Measurements from ENCODE around the gene RASGRP3.
"Not testable (repeated sequence)": the region's sequence is repeated elsewhere in the genome, so short reads cannot be mapped to it uniquely, and the experiment has no call there.

The RASGRP3 gene

DNA sequence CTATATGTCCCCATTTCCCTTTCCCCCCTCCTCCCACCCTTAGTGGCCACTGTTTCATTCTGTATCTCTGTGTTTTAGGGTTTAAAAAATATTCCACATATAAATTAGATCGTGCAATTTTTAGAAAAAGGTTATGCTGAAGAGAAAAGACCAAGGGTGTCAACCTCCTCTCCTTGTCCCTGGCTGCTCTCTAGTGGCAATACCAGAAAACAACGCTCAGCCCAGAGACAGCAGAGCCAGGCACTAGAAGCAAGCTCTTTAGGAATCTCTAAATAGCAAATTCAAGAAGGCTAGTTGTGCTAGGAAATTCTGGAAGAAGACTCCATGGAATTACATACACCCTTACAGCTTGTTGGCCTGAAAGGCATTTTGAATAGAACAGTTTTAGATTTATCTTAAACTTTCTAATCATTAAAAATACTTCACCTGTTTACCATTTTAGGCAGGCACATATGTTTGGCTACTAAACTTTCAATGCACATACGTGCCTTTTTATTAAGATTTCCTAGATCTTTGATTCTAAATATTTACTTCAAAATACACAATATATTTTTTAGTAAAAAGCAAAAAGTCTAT lies 35.1 kb upstream of the RASGRP3 start:
- Histone ChIP-seq H3K9ac (ENCODE audit: low read length) (no peak overlapping the region), H3K4me1 (ENCODE audit: control insufficient read depth, insufficient read depth, low read length) (no peaks in the 10 kb centered on the region), H3K27ac (ENCODE audit: low read depth, low read length) (no peak overlapping the region), H3K27me3 (ENCODE audit: control insufficient read depth, insufficient read depth, low read length) (no peaks in the 10 kb centered on the region), H3K4me3 (ENCODE audit: low read depth, low read length) (no peak overlapping the region), H3K36me3 (ENCODE audit: control insufficient read depth, insufficient read depth, low read length) (no peaks in the 10 kb centered on the region), H3K9me3 (ENCODE audit: control insufficient read depth, insufficient read depth, low read depth, low read length) (no peaks in the 10 kb centered on the region)

DNA sequence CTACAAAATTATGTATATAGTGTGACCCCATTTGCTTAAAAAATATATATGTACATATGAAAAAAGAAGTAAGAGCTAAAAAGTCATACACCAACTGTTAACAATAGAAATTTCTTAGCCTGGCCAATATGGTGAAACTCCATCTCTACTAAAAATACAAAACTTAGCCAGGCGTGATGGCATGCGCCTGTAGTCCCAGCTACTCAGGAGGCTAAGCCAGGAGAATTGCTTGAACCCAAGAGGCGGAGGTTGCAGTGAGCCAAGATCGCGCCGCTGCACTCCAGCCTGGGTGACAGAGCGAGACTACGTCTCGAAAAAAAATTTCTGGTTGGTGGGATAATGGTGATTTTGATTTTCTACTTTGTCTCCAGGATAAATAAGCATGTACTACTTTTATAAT lies 34.4 kb upstream of the RASGRP3 start:
- not testable (repeated sequence) for H3K36me3 ChIP-seq (ENCODE audit: control insufficient read depth, insufficient read depth, low read length); H3K4me1 ChIP-seq (ENCODE audit: control insufficient read depth, insufficient read depth, low read length); H3K9ac ChIP-seq (ENCODE audit: low read length); H3K4me3 ChIP-seq (ENCODE audit: low read depth, low read length); H3K9me3 ChIP-seq (ENCODE audit: control insufficient read depth, insufficient read depth, low read depth, low read length); H3K27me3 ChIP-seq (ENCODE audit: control insufficient read depth, insufficient read depth, low read length); H3K27ac ChIP-seq (ENCODE audit: low read depth, low read length)

DNA sequence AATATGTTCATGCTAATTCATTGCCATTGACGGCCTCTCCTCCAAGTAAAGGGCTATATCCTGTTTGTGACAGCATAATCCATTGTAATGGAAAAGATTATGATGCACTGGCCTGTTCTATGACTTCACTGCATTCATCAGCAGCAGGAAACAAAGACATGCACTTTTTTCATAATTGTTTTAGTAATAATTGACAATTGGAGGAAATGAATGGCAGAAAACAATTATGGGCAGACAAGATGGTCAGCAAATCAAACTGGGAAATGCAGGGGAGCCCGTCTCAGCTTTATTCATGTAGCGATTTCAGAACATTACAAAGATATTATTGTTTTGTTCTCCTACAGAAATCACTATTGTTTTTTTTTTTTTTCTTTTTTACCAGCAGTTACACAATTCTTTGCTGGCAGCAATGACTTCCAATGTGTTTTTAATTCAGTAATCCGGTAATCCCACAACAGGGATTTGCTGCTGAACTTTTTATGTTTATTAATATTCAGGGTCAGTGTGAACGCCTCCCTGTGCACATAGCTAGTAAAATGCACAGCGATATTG lies 33.8 kb upstream of the RASGRP3 start:
- H3K9me3 ChIP-seq (ENCODE audit: control insufficient read depth, insufficient read depth, low read depth, low read length), result no peaks in the 10 kb centered on the region
- no peaks in the 10 kb centered on the region for H3K36me3 ChIP-seq (ENCODE audit: control insufficient read depth, insufficient read depth, low read length)
- no peak overlapping the region for H3K27ac ChIP-seq (ENCODE audit: low read depth, low read length)
- no peaks in the 10 kb centered on the region for H3K4me1 ChIP-seq (ENCODE audit: control insufficient read depth, insufficient read depth, low read length)
- H3K9ac ChIP-seq (ENCODE audit: low read length), result no peak overlapping the region
- H3K4me3 ChIP-seq (ENCODE audit: low read depth, low read length), result no peak overlapping the region
- no peaks in the 10 kb centered on the region for H3K27me3 ChIP-seq (ENCODE audit: control insufficient read depth, insufficient read depth, low read length)

DNA sequence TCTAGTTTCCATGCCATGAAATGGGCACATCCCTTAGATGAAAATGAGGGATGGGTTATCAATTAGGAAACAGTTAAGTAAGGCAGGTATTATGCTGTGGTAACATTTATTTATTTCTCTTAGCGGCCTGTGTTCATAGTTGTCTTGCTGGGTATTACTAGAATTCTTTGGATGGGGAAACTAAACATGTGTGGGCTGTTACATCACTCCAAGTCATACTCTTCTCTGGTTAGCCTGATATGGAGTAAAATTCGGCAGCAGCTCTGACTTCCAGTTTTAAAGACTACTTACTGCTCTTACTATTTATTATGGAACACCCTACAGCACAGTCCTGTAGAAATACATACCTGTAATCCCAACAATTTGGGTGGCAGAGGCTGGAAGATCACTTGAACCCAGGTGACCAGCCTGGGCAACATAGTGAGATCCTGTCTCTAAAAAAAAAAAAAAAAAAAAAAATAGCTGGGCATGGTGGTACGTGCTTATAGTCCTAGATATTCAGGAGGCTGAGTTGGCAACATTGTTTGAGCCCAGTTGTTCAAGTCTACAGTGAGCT lies 33.1 kb upstream of the RASGRP3 start:
- no peak overlapping the region for H3K27ac ChIP-seq (ENCODE audit: low read depth, low read length)
- no peaks in the 10 kb centered on the region for H3K36me3 ChIP-seq (ENCODE audit: control insufficient read depth, insufficient read depth, low read length)
- no peaks in the 10 kb centered on the region for H3K4me1 ChIP-seq (ENCODE audit: control insufficient read depth, insufficient read depth, low read length)
- no peaks in the 10 kb centered on the region for H3K9me3 ChIP-seq (ENCODE audit: control insufficient read depth, insufficient read depth, low read depth, low read length)
- no peak overlapping the region for H3K4me3 ChIP-seq (ENCODE audit: low read depth, low read length)
- no peaks in the 10 kb centered on the region for H3K27me3 ChIP-seq (ENCODE audit: control insufficient read depth, insufficient read depth, low read length)
- no peak overlapping the region for H3K9ac ChIP-seq (ENCODE audit: low read length)

DNA sequence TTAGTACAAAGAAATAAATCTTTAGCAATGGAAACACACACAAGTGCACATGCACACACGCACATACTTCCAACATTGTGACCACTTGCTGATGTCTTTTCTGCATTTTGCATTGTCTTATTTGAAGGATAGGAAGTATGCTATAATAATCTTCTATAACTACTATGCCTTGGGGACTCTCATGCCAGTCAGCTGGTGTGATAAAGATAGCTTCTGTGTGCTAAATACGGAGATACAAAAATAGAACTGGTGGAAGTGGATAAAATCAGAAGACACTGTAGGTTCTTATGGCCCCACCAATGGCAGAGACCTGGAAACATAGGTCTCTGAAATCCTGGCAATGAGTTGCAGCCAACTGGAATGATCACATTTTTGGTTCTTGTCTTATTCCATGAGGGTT lies 31.5 kb upstream of the RASGRP3 start:
- no peaks in the 10 kb centered on the region for H3K9me3 ChIP-seq (ENCODE audit: control insufficient read depth, insufficient read depth, low read depth, low read length)
- no peaks in the 10 kb centered on the region for H3K4me1 ChIP-seq (ENCODE audit: control insufficient read depth, insufficient read depth, low read length)
- no peaks in the 10 kb centered on the region for H3K27me3 ChIP-seq (ENCODE audit: control insufficient read depth, insufficient read depth, low read length)
- H3K27ac ChIP-seq (ENCODE audit: low read depth, low read length), result no peak overlapping the region
- H3K9ac ChIP-seq (ENCODE audit: low read length), result no peak overlapping the region
- H3K4me3 ChIP-seq (ENCODE audit: low read depth, low read length), result no peak overlapping the region
- H3K36me3 ChIP-seq (ENCODE audit: control insufficient read depth, insufficient read depth, low read length), result no peaks in the 10 kb centered on the region

DNA sequence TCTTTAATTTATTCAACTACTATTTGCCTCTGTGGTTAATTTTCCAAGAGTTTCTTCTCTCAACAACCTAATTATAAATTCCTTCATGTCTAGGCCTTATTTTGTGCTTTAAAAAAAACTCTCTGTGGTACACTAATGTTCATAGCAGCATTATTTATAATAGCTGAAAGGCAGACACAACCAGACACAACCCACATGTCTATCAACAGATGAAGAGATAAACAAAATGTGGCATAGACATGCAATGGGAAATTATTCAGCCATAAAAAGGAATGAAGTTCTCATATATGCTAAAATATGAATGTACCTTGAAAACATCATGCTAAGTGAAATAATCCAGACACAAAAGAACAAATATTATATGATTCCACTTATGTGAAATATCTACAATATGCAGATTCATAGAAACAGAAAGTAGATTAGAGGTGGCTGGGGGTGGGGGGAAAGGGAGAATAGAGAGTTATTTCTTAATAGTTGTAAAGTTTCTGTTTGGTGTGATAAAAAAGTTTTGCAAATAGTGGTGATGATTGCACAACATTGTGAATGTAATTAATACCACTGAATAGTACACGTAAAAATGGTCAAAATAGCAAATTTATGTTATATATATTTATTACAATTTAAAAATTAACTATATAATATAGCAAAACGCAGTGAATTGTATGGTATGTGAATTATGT lies 28.1 kb upstream of the RASGRP3 start:
- H3K36me3 ChIP-seq (ENCODE audit: control insufficient read depth, insufficient read depth, low read length), result no peaks in the 10 kb centered on the region
- H3K27me3 ChIP-seq (ENCODE audit: control insufficient read depth, insufficient read depth, low read length), result no peaks in the 10 kb centered on the region
- no peak overlapping the region for H3K27ac ChIP-seq (ENCODE audit: low read depth, low read length)
- 0 out of 2 replicates have a peak, but pooled peaks cover 3% of the 10 kb centered on the region for H3K9me3 ChIP-seq (ENCODE audit: control insufficient read depth, insufficient read depth, low read depth, low read length)
- H3K4me3 ChIP-seq (ENCODE audit: low read depth, low read length), result no peak overlapping the region
- H3K4me1 ChIP-seq (ENCODE audit: control insufficient read depth, insufficient read depth, low read length), result no peaks in the 10 kb centered on the region
- H3K9ac ChIP-seq (ENCODE audit: low read length), result no peak overlapping the region

DNA sequence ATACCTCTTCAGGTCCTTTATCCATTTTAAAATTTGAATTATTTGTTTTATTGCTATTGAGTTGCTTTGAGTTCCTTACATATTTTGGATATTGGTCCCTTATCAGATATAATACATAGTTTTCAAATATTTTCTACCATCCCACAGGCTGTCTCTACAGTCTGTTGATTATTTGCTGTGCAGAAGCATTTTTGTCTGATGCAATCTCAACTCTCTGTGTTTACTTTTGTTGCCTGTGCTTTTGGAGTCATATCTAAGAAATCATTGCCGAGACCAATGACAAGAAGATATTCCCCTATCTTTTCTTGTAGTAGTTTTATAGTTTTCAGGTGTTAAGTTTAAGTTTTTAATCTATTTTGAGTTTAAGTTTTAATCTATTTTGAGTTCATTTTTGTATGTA lies 25.2 kb upstream of the RASGRP3 start:
- Histone ChIP-seq H3K36me3 (ENCODE audit: control insufficient read depth, insufficient read depth, low read length) (no peaks in the 10 kb centered on the region), H3K4me3 (ENCODE audit: low read depth, low read length) (no peak overlapping the region), H3K9ac (ENCODE audit: low read length) (no peak overlapping the region), H3K4me1 (ENCODE audit: control insufficient read depth, insufficient read depth, low read length) (no peaks in the 10 kb centered on the region), H3K27me3 (ENCODE audit: control insufficient read depth, insufficient read depth, low read length) (no peaks in the 10 kb centered on the region), H3K9me3 (ENCODE audit: control insufficient read depth, insufficient read depth, low read depth, low read length) (peaks cover 6% of the 10 kb centered on the region; the same call in 1 of the 2 replicates), H3K27ac (ENCODE audit: low read depth, low read length) (no peak overlapping the region)

DNA sequence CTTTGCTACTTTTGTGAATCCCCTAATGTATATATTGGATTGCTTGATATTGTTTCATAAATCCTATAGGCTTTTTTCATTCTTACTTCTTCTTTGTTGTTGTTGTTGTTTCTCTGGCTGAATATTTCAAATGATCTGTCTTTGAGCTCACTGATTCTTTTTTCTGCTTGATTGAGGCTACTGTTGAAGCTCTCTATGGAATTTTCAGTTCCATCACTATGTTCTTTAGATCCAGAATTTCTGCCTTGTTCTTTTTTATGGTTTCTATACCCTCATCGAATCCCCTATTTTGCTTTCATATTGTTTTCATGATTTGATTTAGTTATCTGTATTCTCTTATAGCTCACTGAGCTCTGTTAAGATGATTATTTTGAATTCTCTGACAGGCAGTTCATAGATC lies 24.6 kb upstream of the RASGRP3 start:
- no peak overlapping the region for H3K9ac ChIP-seq (ENCODE audit: low read length)
- H3K36me3 ChIP-seq (ENCODE audit: control insufficient read depth, insufficient read depth, low read length), result no peaks in the 10 kb centered on the region
- H3K27ac ChIP-seq (ENCODE audit: low read depth, low read length), result no peak overlapping the region
- H3K4me3 ChIP-seq (ENCODE audit: low read depth, low read length), result no peak overlapping the region
- H3K27me3 ChIP-seq (ENCODE audit: control insufficient read depth, insufficient read depth, low read length), result no peaks in the 10 kb centered on the region
- no peaks in the 10 kb centered on the region for H3K4me1 ChIP-seq (ENCODE audit: control insufficient read depth, insufficient read depth, low read length)
- peaks cover 6% of the 10 kb centered on the region; the same call in 1 of the 2 replicates for H3K9me3 ChIP-seq (ENCODE audit: control insufficient read depth, insufficient read depth, low read depth, low read length)

DNA sequence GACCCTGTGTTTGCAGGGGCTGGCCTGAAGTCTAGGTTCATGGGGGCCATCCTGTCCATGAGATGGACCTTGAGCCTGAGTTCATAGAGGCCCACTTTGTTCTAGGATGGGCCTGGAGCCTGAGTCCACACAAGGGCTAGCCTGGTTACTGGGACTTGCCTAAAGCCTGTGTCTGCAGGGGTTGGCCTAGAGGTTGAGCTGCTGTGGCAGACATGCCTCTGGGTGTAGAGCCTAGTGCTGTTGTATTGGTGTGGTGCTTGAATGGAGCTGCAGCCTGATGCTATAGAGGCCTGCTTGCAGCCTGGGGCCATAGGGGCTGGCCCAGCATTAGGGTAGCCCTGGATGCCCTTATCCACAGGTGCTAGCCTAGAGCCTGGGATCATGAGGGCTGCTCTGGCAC lies 23.9 kb upstream of the RASGRP3 start:
- H3K27ac ChIP-seq (ENCODE audit: low read depth, low read length), result no peak overlapping the region
- H3K4me1 ChIP-seq (ENCODE audit: control insufficient read depth, insufficient read depth, low read length), result no peaks in the 10 kb centered on the region
- H3K9me3 ChIP-seq (ENCODE audit: control insufficient read depth, insufficient read depth, low read depth, low read length), result peaks cover 6% of the 10 kb centered on the region; the same call in 1 of the 2 replicates
- no peaks in the 10 kb centered on the region for H3K27me3 ChIP-seq (ENCODE audit: control insufficient read depth, insufficient read depth, low read length)
- H3K36me3 ChIP-seq (ENCODE audit: control insufficient read depth, insufficient read depth, low read length), result no peaks in the 10 kb centered on the region
- H3K9ac ChIP-seq (ENCODE audit: low read length), result no peak overlapping the region
- H3K4me3 ChIP-seq (ENCODE audit: low read depth, low read length), result no peak overlapping the region

DNA sequence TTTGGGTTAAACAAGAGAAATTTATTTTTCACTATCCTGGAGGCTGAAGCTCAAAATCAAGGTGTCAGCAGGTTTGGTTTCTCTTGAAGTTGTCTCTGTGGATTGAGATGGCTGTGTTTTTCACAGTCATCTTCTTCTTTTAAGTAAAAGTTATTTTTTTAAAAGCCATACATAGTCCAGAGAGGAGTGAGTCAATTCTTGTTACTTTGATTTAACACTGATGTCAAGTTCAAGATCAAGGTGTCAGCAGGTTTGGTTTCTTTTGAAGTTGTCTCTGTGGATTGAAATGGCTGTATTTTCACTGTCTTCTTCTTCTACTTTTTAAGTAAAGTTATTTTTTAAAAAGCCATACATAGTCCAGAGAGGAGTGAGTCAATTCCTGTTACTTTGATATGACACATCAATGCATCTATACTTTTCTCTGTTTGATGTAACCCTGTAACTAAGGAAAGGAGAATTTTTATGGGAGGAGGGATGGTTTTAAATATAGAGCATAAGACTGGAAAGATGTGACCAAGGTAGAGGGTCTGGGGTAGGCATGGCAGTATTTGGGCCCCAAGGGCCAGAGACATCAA lies 22.5 kb upstream of the RASGRP3 start:
- no peaks in the 10 kb centered on the region for H3K36me3 ChIP-seq (ENCODE audit: control insufficient read depth, insufficient read depth, low read length)
- peaks cover 6% of the 10 kb centered on the region; the same call in 1 of the 2 replicates for H3K9me3 ChIP-seq (ENCODE audit: control insufficient read depth, insufficient read depth, low read depth, low read length)
- H3K4me3 ChIP-seq (ENCODE audit: low read depth, low read length), result no peak overlapping the region
- H3K27ac ChIP-seq (ENCODE audit: low read depth, low read length), result no peak overlapping the region
- no peaks in the 10 kb centered on the region for H3K27me3 ChIP-seq (ENCODE audit: control insufficient read depth, insufficient read depth, low read length)
- H3K9ac ChIP-seq (ENCODE audit: low read length), result no peak overlapping the region
- H3K4me1 ChIP-seq (ENCODE audit: control insufficient read depth, insufficient read depth, low read length), result no peaks in the 10 kb centered on the region
